HT-29 (cell line): ENCODE measurements around the gene PSAPL1. TPM values are rescaled to one million over a fixed set of nuclear protein-coding genes. Genes with fewer than 3 reads are reported as not detected.

Experiments
- DNase-seq: peaks from one replicate; pipeline ENCODE4 v3.0.0-alpha.2; 2015; ENCODE audit warnings: low spot score
- total RNA-seq: library from RNA; depleted of rRNA; stranded (reverse); fragments of >200 nt; shearing (Covaris generic); gene quantifications from 2 replicates; pipeline ENCODE4 v1.2.3, GENCODE V29; 2014

The PSAPL1 gene
- total RNA-seq, 1 experiment from 2014 or later = not detected

- no peak for DNase-seq
These were observed 14.6 kb downstream of the PSAPL1 start for GRCh38 chr4:7419961-7420660.

- DNase-seq = no peak
These were observed 16.4 kb downstream of the PSAPL1 start for GRCh38 chr4:7418131-7418943.

GRCh38 chr4:7417639-7418038, 17.1 kb downstream of the PSAPL1 start:
- no peak for DNase-seq

- DNase-seq = no peak
These were observed 17.8 kb downstream of the PSAPL1 start for GRCh38 chr4:7416745-7417432.

- no peak for DNase-seq
These were observed 18.6 kb downstream of the PSAPL1 start for GRCh38 chr4:7415927-7416686.

GRCh38 chr4:7414736-7415510, 19.8 kb downstream of the PSAPL1 start:
- DNase-seq = no peak

GRCh38 chr4:7414046-7414445, 20.7 kb downstream of the PSAPL1 start:
- DNase-seq = no peak

- DNase-seq = no peak
These were observed 22.2 kb downstream of the PSAPL1 start for GRCh38 chr4:7412554-7412912.

GRCh38 chr4:7411896-7412553, 22.7 kb downstream of the PSAPL1 start:
- no peak for DNase-seq

- DNase-seq = no peak
These were observed 23.2 kb downstream of the PSAPL1 start for GRCh38 chr4:7411491-7411890.

- no peak for DNase-seq
These were observed 24.3 kb downstream of the PSAPL1 start for GRCh38 chr4:7410446-7410845.

- DNase-seq = no peak
These were observed 26.6 kb downstream of the PSAPL1 start for GRCh38 chr4:7408166-7408565.

GRCh38 chr4:7403001-7403400, 31.7 kb downstream of the PSAPL1 start:
- DNase-seq = no peak

GRCh38 chr4:7402526-7402925, 32.2 kb downstream of the PSAPL1 start:
- DNase-seq = no peak

GRCh38 chr4:7400671-7401298, 33.9 kb downstream of the PSAPL1 start:
- DNase-seq = no peak

GRCh38 chr4:7399440-7400234, 35.1 kb downstream of the PSAPL1 start:
- no peak for DNase-seq

- DNase-seq = no peak
These were observed 35.8 kb downstream of the PSAPL1 start for GRCh38 chr4:7398788-7399439.

GRCh38 chr4:7398104-7398423, 36.7 kb downstream of the PSAPL1 start:
- peak; percentile 10 for DNase-seq
